Central memory CD4-positive, alpha-beta T cell (primary cell): Measurements from ENCODE around the gene ATP8B4.

Experiments
- DNase-seq: peaks from one replicate; pipeline ENCODE4 v3.0.0; 2022

The ATP8B4 gene

GRCh38 chr15:49888734-49889133, 230.3 kb downstream of the ATP8B4 start:
- DNase-seq = no peak

- no peak for DNase-seq
Observed at GRCh38 chr15:49888323-49888693, 230.7 kb downstream of the ATP8B4 start.

DNA sequence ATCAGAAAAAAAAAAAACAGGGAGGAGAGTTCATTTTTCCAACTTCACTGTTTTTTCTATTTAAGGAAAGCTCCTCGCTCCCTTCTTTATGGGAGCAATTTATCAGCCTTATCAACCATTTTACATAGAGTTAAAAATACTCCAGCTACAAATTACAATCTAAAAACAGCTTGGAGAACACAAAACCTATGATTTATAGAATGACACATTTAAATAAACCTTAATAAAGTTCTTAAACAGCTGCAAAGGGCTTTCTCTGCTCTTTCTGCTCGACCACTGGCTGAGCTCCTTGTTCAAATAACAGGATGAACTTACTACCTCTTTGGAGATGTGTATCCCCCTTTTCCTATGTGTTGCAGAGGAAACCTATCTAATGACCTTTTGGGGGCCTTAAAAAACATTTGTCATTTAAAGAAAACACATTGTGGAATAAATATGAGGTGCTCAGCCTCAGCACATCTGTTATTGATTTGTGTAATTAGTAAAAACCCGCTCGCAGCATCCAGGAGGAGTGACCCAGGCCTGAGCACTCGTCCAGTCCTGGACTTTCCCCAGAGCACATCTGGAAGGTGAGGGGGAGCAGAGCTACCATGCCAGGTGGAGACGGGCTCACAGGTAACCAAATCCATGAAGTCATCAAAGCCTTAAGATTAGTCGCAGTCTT, 231.2 kb downstream of the ATP8B4 start:
- no peak for DNase-seq

GRCh38 chr15:49883121-49883520, 235.9 kb downstream of the ATP8B4 start:
- DNase-seq = no peak

DNA sequence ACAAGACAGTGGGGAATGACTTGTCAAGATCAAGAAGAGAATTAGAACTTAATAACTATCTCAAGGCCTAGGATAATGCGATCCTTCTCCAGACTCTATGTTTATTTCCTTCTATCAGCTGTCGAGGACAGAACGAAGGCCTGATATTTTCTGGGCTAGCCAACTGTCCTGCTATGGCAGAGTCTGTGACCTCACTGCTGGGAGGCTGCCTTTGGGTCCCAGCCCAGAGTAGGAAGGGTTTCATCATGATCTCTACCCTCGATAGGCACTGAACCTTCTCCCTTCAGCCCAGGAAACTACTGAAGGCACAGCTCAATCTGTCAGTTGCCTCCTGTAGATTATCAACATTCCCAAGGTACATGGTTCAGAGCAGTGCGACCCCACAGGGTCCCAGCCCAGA, 237.2 kb downstream of the ATP8B4 start:
- DNase-seq = no peak

GRCh38 chr15:49881433-49881832, 237.6 kb downstream of the ATP8B4 start:
- no peak for DNase-seq

GRCh38 chr15:49877873-49878521, 241.0 kb downstream of the ATP8B4 start:
- no peak for DNase-seq

GRCh38 chr15:49877117-49877872, 241.7 kb downstream of the ATP8B4 start:
- DNase-seq = no peak

DNA sequence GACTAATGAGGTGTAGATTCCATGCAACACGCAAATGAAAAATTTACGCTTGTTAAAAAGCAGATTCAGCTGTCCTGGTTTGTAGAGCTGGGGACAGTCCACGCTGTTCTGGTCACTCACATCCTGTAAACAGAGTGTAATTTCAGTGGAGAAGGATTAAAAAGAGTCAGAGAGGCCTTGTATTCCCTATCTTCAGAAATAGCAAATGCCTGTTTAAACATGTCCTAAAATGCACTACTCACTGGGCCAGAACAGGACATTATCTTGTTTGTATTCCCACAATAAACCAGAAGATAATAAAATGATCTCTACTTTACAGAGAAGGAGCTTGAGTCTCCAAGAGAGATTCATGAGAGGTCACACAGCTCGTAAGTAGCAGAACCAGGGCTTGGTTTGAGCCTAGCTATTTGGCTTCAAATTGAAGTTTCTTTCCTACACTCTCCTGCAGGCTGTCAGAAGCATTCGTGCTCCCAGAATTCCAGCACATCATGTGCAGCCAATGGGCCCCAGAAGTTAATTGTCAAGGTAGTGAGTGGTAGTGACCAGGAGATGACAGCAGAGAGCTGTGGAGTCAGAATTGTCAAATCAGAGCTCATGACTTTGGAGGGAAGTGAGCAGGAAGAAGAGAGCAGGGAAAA, 242.5 kb downstream of the ATP8B4 start:
- no peak for DNase-seq

- no peak for DNase-seq
Observed at GRCh38 chr15:49875392-49875791, 243.6 kb downstream of the ATP8B4 start.

GRCh38 chr15:49870472-49870871, 248.6 kb downstream of the ATP8B4 start:
- no peak for DNase-seq

GRCh38 chr15:49868348-49868747, 250.7 kb downstream of the ATP8B4 start:
- DNase-seq = no peak

GRCh38 chr15:49865925-49866757, 252.9 kb downstream of the ATP8B4 start:
- no peak for DNase-seq

- DNase-seq = no peak
Observed at GRCh38 chr15:49864251-49864650, 254.8 kb downstream of the ATP8B4 start.

DNA sequence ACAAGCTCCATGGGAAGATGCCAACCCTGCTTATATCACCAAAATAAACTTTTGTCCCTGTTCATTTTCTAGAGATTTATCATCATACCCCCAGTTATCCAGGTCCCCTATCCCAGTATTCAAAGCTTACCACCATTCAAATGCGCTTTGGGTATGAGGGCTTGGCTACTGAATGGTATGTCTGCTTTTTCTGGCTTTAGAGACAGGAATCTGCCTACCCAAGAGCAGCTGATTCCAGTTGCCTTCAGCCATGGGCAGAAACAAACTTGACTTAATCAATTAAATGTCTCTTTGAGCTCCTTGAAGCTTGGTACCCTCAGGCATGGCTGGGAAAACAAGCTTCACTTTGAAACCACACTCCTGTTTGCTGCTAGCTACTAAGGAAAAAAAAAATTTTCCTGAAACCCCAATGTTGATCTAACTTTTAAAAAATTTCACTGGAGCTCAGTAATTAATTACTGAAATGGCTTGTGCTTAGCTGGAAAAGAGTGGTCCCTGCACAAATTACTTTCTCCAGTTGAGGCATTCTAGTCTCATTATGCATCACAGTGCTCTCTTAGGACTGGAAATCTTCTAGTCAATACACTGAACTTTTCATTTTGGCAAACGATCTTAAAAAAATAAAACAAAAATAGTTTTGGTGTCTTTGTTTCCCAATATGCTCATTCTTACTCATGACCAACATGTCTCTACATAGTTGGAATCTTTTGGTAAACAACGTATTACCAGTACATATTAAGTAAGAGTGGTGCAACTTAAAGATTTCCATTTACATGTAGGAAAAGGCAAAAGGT, 255.4 kb downstream of the ATP8B4 start:
- no peak for DNase-seq

DNA sequence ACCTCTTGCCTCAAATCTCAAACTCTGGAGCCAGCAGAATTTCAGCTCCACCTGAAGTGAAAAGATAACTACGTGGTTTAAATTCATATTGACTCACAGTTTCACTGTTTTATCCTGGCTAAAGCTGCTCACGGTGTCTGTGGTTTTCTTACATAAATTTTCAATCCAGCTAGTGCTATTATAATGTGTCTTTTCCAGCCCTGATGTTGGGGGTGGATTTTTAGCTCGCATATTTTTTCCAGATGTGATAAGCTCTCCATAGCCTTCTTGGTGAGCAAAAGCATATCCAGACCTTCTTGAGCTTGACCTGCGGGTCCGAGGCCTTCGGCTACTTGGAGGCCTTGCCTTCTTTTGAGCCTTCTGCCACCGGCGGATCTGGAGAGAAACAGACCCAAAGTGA, 258.9 kb downstream of the ATP8B4 start:
- no peak for DNase-seq

- no peak for DNase-seq
Observed at GRCh38 chr15:49857496-49858475, 261.2 kb downstream of the ATP8B4 start.

DNA sequence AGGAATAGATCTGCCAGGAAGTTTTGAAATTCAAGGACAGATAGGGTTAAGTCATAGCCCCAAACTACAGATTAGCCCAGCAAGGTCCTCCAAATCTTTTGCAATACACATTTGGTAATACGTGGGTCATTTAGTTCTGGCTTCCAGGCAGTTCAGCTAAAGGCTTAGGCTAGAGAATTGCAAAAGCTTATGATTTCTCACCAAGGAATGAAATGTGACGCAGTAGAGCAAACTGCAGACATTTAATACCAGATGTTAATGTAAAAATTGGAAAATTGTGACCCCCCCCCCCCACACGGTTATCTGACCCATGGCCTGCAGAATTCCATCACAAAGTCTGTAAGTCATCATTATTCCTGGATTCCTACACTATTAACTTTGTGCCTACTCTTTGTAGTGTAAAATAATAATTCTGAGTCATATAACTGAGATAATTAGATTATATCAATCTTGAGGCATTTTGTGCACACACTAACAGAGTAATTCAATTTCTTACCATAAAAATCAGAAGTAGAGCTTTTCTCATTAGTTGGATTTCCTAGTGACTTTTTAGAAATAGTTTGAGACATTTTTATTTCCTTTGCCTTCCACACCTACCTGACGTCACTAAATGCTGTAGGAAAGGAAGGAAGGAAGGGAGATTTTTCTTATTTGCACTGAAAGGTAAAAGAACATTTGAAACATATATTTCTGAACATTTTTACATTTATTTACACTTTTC, 263.0 kb downstream of the ATP8B4 start:
- DNase-seq = no peak

- DNase-seq = no peak
Observed at GRCh38 chr15:49852756-49853155, 266.3 kb downstream of the ATP8B4 start.

DNA sequence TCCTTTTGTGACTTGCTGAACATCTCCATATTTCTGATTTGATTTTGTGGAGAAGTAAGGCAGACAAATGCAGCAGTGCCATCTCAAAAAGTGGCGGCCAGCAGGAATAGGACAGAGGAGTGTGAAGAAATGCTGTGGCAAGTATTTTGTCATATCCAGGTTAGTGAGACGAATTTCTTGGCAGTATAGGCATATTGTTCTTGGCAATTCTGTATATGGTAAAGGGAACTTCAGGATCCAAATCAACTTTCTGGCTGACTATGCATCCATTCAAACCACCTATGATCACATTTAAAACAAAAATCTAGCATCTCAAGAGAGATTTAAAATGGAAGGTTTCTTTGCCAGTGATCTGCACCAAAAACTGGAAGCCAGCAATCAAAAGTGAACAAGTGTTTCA, 270.2 kb downstream of the ATP8B4 start:
- no peak for DNase-seq
